B cell (primary cell): Measurements from ENCODE around the gene TLE3.

Experiments
- CTCF ChIP-seq: fragments of 200-600 bp; IDR thresholded peaks from one replicate; pipeline ENCODE4 v1.8.0; 2022; ENCODE audit warnings: antibody characterized with exemption, mild to moderate bottlenecking
- EZH2 ChIP-seq: IDR thresholded peaks from 2 replicates; pipeline ENCODE4 v1.6.1; 2012; ENCODE audit warnings: borderline replicate concordance, low read depth, mild to moderate bottlenecking, moderate library complexity, low read length; ENCODE audit not compliant: insufficient read depth, poor library complexity, severe bottlenecking

GRCh38 chr15:70113304-70113700 is 15.6 kb upstream of the TLE3 start:
- no peak for TF ChIP-seq CTCF
- no peak for TF ChIP-seq EZH2
